Skin of body (tissue), 3 donors: ENCODE results near the gene MMD2. TPM values are rescaled to one million over a fixed set of nuclear protein-coding genes. Genes with fewer than 3 reads are reported as not detected.

Experiments
- DNase-seq: peaks from one replicate; lab custom pipeline; 2025; lab: John Stamatoyannopoulos, UW
- small RNA-seq: library from RNA; depleted of rRNA; stranded (forward); fragments of <200 nt; gene quantifications from one replicate; pipeline ENCODE3, GENCODE V24; 2014; ENCODE audit warnings: low replicate concordance
- total RNA-seq: library from RNA; depleted of rRNA; stranded (reverse); fragments of >200 nt; gene quantifications from one replicate; pipeline ENCODE4 v1.2.3, GENCODE V29; 2014

MMD2 gene
- total RNA-seq, 1 donor from 2014 or later: not detected

- no peak for DNase-seq
Measured at GRCh38 chr7:4871056-4871680, 87.8 kb downstream of the MMD2 start.

- no peak for DNase-seq
Measured at GRCh38 chr7:4868493-4868892, 90.5 kb downstream of the MMD2 start.

- no peak for DNase-seq
Measured at GRCh38 chr7:4866528-4867496, 92.2 kb downstream of the MMD2 start.

GRCh38 chr7:4862156-4862555 is 96.8 kb downstream of the MMD2 start:
- no peak for DNase-seq

GRCh38 chr7:4861673-4862072 is 97.3 kb downstream of the MMD2 start, which contains the start of gene PAPOLB:
PAPOLB (minus strand) TSS chr7:4862030; CDS start chr7:4861810, 220 bp downstream.
- DNase-seq: no peak

GRCh38 chr7:4861227-4861626 is 97.8 kb downstream of the MMD2 start:
- DNase-seq: no peak

GRCh38 chr7:4857189-4857588 is 101.8 kb downstream of the MMD2 start:
- no peak for DNase-seq

- DNase-seq: no peak
Measured at GRCh38 chr7:4856336-4857057, 102.5 kb downstream of the MMD2 start.

Small RNAs within 50 kb of the gene (small RNA-seq; reads per million reads assigned to genes)
- not detected for gene AC092032.1

Other genes starting within 250 kb of the MMD2 start
- 12.3 TPM for gene AP5Z1, start 183.6 kb downstream of the MMD2 start, total RNA-seq
- 0.30 TPM for gene PAPOLB, start 97.2 kb downstream of the MMD2 start, total RNA-seq
- 2.2 TPM for gene RADIL, start 75.5 kb downstream of the MMD2 start, total RNA-seq
- gene RBAK, start 86.7 kb upstream of the MMD2 start, total RNA-seq: 14.4 TPM
- gene WIPI2, start 231.0 kb upstream of the MMD2 start, total RNA-seq: 44.0 TPM